ENCODE measurements around the gene ROBO1.

DNA sequence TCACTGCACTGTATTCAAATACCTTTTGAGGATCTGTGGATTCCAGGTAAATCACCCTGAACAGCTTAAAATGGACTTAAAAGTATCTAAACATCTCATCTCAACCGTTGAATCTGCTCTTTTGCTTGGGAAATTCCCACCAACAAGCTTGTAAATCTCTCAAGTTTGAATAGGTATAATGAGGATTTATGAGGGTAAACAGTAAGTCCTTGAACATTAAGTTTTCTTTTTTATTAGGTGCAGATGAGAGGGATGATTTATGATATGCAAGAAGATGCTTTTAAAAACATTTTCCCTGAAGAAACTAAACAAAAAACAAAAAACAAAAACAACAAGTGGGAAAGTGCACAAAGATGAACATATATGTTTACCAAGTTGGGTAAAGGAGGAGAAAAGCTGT is 290.6 kb downstream of the ROBO1 start:
- TF ChIP-seq POLR2A (IDR thresholded peaks at IDR 0.05) (no peak), POLR2AphosphoS5 (IDR thresholded peaks at IDR 0.05; ENCODE audit: insufficient read depth in 1 of 2, low read depth in 1 of 2) (no peak)
- TF ChIP-seq, protein P1, sequence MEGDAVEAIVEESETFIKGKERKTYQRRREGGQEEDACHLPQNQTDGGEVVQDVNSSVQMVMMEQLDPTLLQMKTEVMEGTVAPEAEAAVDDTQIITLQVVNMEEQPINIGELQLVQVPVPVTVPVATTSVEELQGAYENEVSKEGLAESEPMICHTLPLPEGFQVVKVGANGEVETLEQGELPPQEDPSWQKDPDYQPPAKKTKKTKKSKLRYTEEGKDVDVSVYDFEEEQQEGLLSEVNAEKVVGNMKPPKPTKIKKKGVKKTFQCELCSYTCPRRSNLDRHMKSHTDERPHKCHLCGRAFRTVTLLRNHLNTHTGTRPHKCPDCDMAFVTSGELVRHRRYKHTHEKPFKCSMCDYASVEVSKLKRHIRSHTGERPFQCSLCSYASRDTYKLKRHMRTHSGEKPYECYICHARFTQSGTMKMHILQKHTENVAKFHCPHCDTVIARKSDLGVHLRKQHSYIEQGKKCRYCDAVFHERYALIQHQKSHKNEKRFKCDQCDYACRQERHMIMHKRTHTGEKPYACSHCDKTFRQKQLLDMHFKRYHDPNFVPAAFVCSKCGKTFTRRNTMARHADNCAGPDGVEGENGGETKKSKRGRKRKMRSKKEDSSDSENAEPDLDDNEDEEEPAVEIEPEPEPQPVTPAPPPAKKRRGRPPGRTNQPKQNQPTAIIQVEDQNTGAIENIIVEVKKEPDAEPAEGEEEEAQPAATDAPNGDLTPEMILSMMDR (IDR thresholded peaks at IDR 0.05): no peak

Data from vagina (tissue), 2 donors.